GM18498 (cell line): ENCODE results near the gene TAF3.

ENCODE experiments used
- ATAC-seq: cut with Tn5 transposase; IDR thresholded peaks from one replicate; pipeline ENCODE4 v1.9.1; 2021; ENCODE audit warnings: mild to moderate bottlenecking, moderate library complexity; ENCODE audit not compliant: unreplicated experiment

TAF3 gene

GRCh38 chr10:8054494-8055407 is 236.4 kb downstream of the TAF3 start, which contains the start of gene GATA3:
Gene GATA3 (plus strand): TSS chr10:8054688. CDS start chr10:8055656, 968 bp downstream.
- ATAC-seq: peak; percentile 41

- ATAC-seq: peak; percentile 6
Measured at GRCh38 chr10:8055420-8056349, 237.4 kb downstream of the TAF3 start.

GRCh38 chr10:8056378-8056777 is 238.1 kb downstream of the TAF3 start:
- no peak for ATAC-seq

GRCh38 chr10:8056871-8057331 is 238.6 kb downstream of the TAF3 start:
- peak; percentile 29 for ATAC-seq

- no peak for ATAC-seq
Measured at GRCh38 chr10:8057636-8058273, 239.4 kb downstream of the TAF3 start.

- ATAC-seq: no peak
Measured at GRCh38 chr10:8058274-8059111, 240.2 kb downstream of the TAF3 start.

GRCh38 chr10:8059191-8059936 is 241.1 kb downstream of the TAF3 start:
- no peak for ATAC-seq

- ATAC-seq: peak; percentile 38
Measured at GRCh38 chr10:8060010-8060703, 241.9 kb downstream of the TAF3 start.

- ATAC-seq: no peak
Measured at GRCh38 chr10:8060704-8061121, 242.4 kb downstream of the TAF3 start.

- no peak for ATAC-seq
Measured at GRCh38 chr10:8061274-8062211, 243.2 kb downstream of the TAF3 start.

- ATAC-seq: no peak
Measured at GRCh38 chr10:8063128-8063908, 245.0 kb downstream of the TAF3 start.

GRCh38 chr10:8063935-8064334 is 245.6 kb downstream of the TAF3 start:
- no peak for ATAC-seq

GRCh38 chr10:8064436-8064835 is 246.1 kb downstream of the TAF3 start:
- ATAC-seq: no peak

GRCh38 chr10:8065651-8066050 is 247.3 kb downstream of the TAF3 start:
- ATAC-seq: no peak

GRCh38 chr10:8066124-8066523 is 247.8 kb downstream of the TAF3 start:
- ATAC-seq: no peak
